Natural killer cell (primary cell): ENCODE measurements around the gene ATG10. TPM values are rescaled to one million over a fixed set of nuclear protein-coding genes. Genes with fewer than 3 reads are reported as not detected.

Experiments used
- ATAC-seq, 3 donors: fragments of 150-1000 bp in 2 of 3; fragments of 200-7000 bp in 1 of 3; cut with Tn5 transposase; 1 replicate in 1 of 3; 2 replicates in 2 of 3; pipeline ENCODE4 v1.10.0; 2021; ENCODE audit warnings: mild to moderate bottlenecking in 2 of 3, moderate library complexity in 2 of 3
- DNase-seq, 2 donors: peaks; one replicate each; pipeline versions ENCODE4 v3.0.0 to v3.0.0-alpha.2; 2013 to 2021; ENCODE audit warnings: mixed read lengths in 1 of 2
- H3K27ac ChIP-seq: one replicate; pipeline ENCODE4 v1.5.1; 2013; ENCODE audit warnings: mild to moderate bottlenecking, low read length
- H3K27me3 ChIP-seq: one replicate; pipeline ENCODE4 v1.6.1; 2013; ENCODE audit warnings: low read length; ENCODE audit not compliant: control insufficient read depth, insufficient read depth
- H3K36me3 ChIP-seq: one replicate; pipeline ENCODE4 v1.6.1; 2013; ENCODE audit warnings: low read length; ENCODE audit not compliant: control insufficient read depth, insufficient read depth
- H3K4me1 ChIP-seq: one replicate; pipeline ENCODE4 v1.6.1; 2013; ENCODE audit warnings: low read length; ENCODE audit not compliant: control insufficient read depth, insufficient read depth
- H3K4me3 ChIP-seq: one replicate; pipeline ENCODE4 v1.5.1; 2013; ENCODE audit warnings: low read length
- H3K9me3 ChIP-seq: one replicate; pipeline ENCODE4 v1.6.1; 2013; ENCODE audit warnings: low read length; ENCODE audit not compliant: control insufficient read depth, insufficient read depth
- H3K27ac Mint-ChIP-seq, 2 donors: one replicate each; pipeline ENCODE4 v1.8.0; 2022; ENCODE audit warnings: mild to moderate bottlenecking in 2 of 2, mixed read lengths in 2 of 2, moderate library complexity in 1 of 2
- H3K27me3 Mint-ChIP-seq, 2 donors: one replicate each; pipeline ENCODE4 v1.8.0; 2022; ENCODE audit warnings: low read depth in 2 of 2, mixed read lengths in 2 of 2
- H3K36me3 Mint-ChIP-seq: one replicate; pipeline ENCODE4 v1.8.0; 2022; ENCODE audit warnings: mixed read lengths
- H3K4me1 Mint-ChIP-seq, 2 donors: one replicate each; pipeline ENCODE4 v1.8.0; 2022; ENCODE audit warnings: mixed read lengths in 2 of 2
- H3K4me3 Mint-ChIP-seq: one replicate; pipeline ENCODE4 v1.8.0; 2022; ENCODE audit warnings: mild to moderate bottlenecking, moderate library complexity, mixed read lengths
- H3K9me3 Mint-ChIP-seq, 2 donors: one replicate each; pipeline ENCODE4 v1.8.0; 2022; ENCODE audit warnings: mixed read lengths in 2 of 2
- WGBS: methylation state at CpG from one replicate; pipeline ENCODE4 v1.1.7; 2013; ENCODE audit warnings: missing lambda C conversion rate; ENCODE audit not compliant: insufficient coverage; 5-methylcytosine and 5-hydroxymethylcytosine counted together
- intact Hi-C: fragments of 100-400 bp; cut with micrococcal nuclease; formaldehyde crosslinking; loops from one replicate; pipeline ENCODE4 v1.14.2; 2022
- total RNA-seq, 4 donors: library from RNA; stranded (reverse); fragments of 120-200 nt in 1 of 4; gene quantifications; one replicate each; pipeline versions ENCODE4 v1.2.3 to v1.2.4, GENCODE V29; 2013 to 2022
- TF ChIP-seq, protein P1 (sequence below): fragments of 200-600 bp; IDR thresholded peaks from one replicate; pipeline ENCODE4 v1.8.0; 2022; ENCODE audit warnings: antibody characterized with exemption

Gene ATG10
- total RNA-seq, 3 donors from 2014 or later (not counting 1 experiment from before 2014, with no cell fraction given), result 9.0 to 11.5 (median 11.4) TPM

DNA sequence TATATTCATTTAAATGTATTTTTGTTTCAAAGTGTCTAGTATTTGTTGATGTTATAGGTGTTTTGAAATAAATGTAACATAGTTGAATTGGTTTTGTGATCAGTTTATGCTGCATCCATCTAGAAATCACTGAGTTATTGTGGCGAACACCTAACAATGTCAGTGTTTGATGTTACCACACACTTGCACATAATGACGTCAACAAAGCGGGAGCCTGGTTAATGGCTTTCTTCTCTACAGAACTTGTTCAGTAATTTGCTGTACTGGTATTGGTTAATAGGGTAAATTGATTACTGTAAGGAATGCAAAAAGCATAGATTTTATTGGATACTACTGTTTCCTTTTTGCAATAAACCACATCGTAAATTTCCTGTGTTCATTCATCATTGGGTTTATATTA is 133.0 kb downstream of the ATG10 start:
- Histone ChIP-seq H3K27me3 (no peaks in the 10 kb centered on the region), H3K27ac (no peak overlapping the region), H3K4me1 (no peaks in the 10 kb centered on the region), H3K36me3 (no peaks in the 10 kb centered on the region), H3K4me3 (no peak overlapping the region), H3K9me3 (no peaks in the 10 kb centered on the region)
- 90% methylated on average over 3 of the region's 4 CpGs for WGBS
- Mint-ChIP-seq H3K27ac (no peak overlapping the region), H3K4me1 (peaks cover 6 to 8% of the 10 kb centered on the region in 2 donors), H3K9me3 (no peaks in the 10 kb centered on the region), H3K27me3 (no peaks in the 10 kb centered on the region), H3K4me3 (no peak overlapping the region), H3K36me3 (no peaks in the 10 kb centered on the region)
- peak in 1 of 2 donors; percentile 55 for DNase-seq
- TF ChIP-seq, protein P1, sequence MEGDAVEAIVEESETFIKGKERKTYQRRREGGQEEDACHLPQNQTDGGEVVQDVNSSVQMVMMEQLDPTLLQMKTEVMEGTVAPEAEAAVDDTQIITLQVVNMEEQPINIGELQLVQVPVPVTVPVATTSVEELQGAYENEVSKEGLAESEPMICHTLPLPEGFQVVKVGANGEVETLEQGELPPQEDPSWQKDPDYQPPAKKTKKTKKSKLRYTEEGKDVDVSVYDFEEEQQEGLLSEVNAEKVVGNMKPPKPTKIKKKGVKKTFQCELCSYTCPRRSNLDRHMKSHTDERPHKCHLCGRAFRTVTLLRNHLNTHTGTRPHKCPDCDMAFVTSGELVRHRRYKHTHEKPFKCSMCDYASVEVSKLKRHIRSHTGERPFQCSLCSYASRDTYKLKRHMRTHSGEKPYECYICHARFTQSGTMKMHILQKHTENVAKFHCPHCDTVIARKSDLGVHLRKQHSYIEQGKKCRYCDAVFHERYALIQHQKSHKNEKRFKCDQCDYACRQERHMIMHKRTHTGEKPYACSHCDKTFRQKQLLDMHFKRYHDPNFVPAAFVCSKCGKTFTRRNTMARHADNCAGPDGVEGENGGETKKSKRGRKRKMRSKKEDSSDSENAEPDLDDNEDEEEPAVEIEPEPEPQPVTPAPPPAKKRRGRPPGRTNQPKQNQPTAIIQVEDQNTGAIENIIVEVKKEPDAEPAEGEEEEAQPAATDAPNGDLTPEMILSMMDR, result no peak
- intact Hi-C loops, result no loop called here
- peak in 2 of 3 donors; percentile 36 to 47 for ATAC-seq

DNA sequence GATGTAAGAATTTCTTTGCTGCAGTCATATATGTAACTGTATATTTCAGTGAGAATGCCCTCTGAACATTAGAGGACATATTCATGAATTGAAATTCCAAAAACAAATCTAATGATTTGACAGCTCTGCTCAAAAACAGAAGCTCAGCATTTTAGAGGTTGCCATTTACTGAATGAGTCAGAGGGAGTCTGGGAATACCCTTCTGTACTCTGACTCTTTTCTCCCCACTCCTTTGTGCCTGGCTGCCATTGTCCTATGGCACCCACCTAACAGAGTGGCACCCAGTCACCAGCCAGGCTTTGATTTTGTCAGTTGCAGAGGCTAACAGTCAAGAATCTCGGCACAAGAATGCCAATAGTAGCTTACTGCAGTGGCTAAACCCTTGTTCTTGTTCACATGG is 133.6 kb downstream of the ATG10 start:
- peaks cover 6 to 8% of the 10 kb centered on the region in 2 donors for H3K4me1 Mint-ChIP-seq
- intact Hi-C loops, result no loop called here
- 91% methylated on average over 1 of the region's 1 CpG for WGBS

DNA sequence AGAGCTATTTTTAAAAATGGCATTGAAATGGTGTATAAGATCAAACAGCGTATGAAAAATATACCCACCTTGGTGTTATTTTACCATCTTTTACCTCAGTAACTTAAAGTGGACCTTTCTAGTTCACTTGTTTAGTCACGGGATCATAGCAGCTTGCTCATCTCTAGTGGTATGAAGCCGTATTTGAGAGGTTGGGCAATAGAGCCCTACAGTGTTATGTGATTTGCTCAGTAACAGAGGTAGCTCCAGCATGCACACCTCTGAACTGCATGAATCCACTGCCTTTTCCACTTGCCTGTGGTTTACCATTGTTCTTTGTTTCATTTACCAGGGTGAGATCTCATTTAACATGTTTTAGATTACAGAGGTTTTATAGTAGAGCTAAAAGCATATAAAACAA is 134.4 kb downstream of the ATG10 start:
- H3K36me3 Mint-ChIP-seq, result no peaks in the 10 kb centered on the region
- ATAC-seq (no peak), DNase-seq (no peak)
- peaks cover 6 to 8% of the 10 kb centered on the region in 2 donors for H3K4me1 Mint-ChIP-seq
- intact Hi-C loops, result no loop called here
- no peak overlapping the region for H3K27ac Mint-ChIP-seq
- Histone ChIP-seq H3K4me3 (no peak overlapping the region), H3K27ac (no peak overlapping the region), H3K4me1 (no peaks in the 10 kb centered on the region), H3K36me3 (no peaks in the 10 kb centered on the region), H3K27me3 (no peaks in the 10 kb centered on the region), H3K9me3 (no peaks in the 10 kb centered on the region)
- TF ChIP-seq, protein P1, result no peak
- no peaks in the 10 kb centered on the region for H3K27me3 Mint-ChIP-seq
- H3K4me3 Mint-ChIP-seq, result no peak overlapping the region
- WGBS, result 89% methylated on average over 3 of the region's 3 CpGs
- H3K9me3 Mint-ChIP-seq, result no peaks in the 10 kb centered on the region

More for the DNA sequence above, 133.6 kb downstream of the ATG10 start:
- DNase-seq, result no peak
- Mint-ChIP-seq H3K27ac (no peak overlapping the region), H3K9me3 (no peaks in the 10 kb centered on the region), H3K27me3 (no peaks in the 10 kb centered on the region), H3K4me3 (no peak overlapping the region), H3K36me3 (no peaks in the 10 kb centered on the region)
- Histone ChIP-seq H3K4me1 (no peaks in the 10 kb centered on the region), H3K4me3 (no peak overlapping the region), H3K27me3 (no peaks in the 10 kb centered on the region), H3K27ac (no peak overlapping the region), H3K36me3 (no peaks in the 10 kb centered on the region), H3K9me3 (no peaks in the 10 kb centered on the region)
- TF ChIP-seq, protein P1, result no peak
- peak in 1 of 3 donors; percentile 59 for ATAC-seq

DNA sequence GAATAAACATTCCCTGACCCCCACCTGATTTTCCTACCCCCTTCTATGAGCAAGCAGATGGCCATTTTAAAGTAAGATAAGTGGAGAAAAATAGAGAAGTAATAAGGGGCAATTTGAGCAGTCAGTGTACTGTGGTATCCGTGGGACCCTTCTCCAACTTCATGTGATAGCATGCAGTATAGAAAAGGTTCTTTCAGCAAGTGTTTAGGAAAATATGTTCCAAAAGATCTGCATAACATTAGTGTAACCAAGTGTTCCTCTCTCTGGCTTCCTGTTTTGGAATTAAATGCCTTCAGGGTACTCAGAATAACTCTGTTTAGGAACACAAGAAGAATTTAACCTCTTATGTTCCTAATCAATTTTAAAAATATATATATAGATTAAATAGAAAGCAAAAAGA is 134.9 kb downstream of the ATG10 start:
- Histone ChIP-seq H3K27ac (no peak overlapping the region), H3K36me3 (no peaks in the 10 kb centered on the region), H3K4me3 (no peak overlapping the region), H3K4me1 (no peaks in the 10 kb centered on the region), H3K9me3 (no peaks in the 10 kb centered on the region), H3K27me3 (no peaks in the 10 kb centered on the region)
- WGBS, result 10% methylated on average over 1 of the region's 1 CpG
- intact Hi-C loops, result no loop called here
- Mint-ChIP-seq H3K9me3 (no peaks in the 10 kb centered on the region), H3K4me3 (no peak overlapping the region), H3K27me3 (no peaks in the 10 kb centered on the region), H3K4me1 (peaks cover 8 to 10% of the 10 kb centered on the region in 2 donors), H3K36me3 (no peaks in the 10 kb centered on the region), H3K27ac (no peak overlapping the region)
- ATAC-seq (no peak), DNase-seq (no peak)
- TF ChIP-seq, protein P1, result no peak
